GM12864 (cell line): ENCODE measurements around the gene MAD1L1.

ENCODE experiments used
- DNase-seq: peaks from one replicate; pipeline ENCODE4 v3.0.0-alpha.2; 2011; ENCODE audit warnings: low read depth
- H3K4me3 ChIP-seq: 2 replicates; pipeline ENCODE4 v1.5.1; 2011; ENCODE audit warnings: mild to moderate bottlenecking, low read depth, low read length, control low read depth
- CTCF ChIP-seq: IDR thresholded peaks from 2 replicates; pipeline ENCODE4 v1.5.1; 2011; ENCODE audit warnings: low read depth, mild to moderate bottlenecking, moderate library complexity, low read length, control low read depth, inconsistent platforms; ENCODE audit errors: missing control alignments

Gene MAD1L1

GRCh38 chr7:1951600-1951999 lies 281.1 kb downstream of the MAD1L1 start:
- no peak for DNase-seq
- no peak for TF ChIP-seq CTCF
- H3K4me3 ChIP-seq, result no peak overlapping the region

- H3K4me3 ChIP-seq, result no peak overlapping the region
- no peak for DNase-seq
- TF ChIP-seq CTCF, result no peak
These were observed 281.6 kb downstream of the MAD1L1 start for GRCh38 chr7:1951159-1951536.

- TF ChIP-seq CTCF, result no peak
- no peak for DNase-seq
- no peak overlapping the region for H3K4me3 ChIP-seq
These were observed 282.1 kb downstream of the MAD1L1 start for GRCh38 chr7:1950452-1951158.

- no peak overlapping the region for H3K4me3 ChIP-seq
- TF ChIP-seq CTCF, result no peak
- no peak for DNase-seq
These were observed 282.7 kb downstream of the MAD1L1 start for GRCh38 chr7:1950066-1950451.

- no peak for DNase-seq
- no peak for TF ChIP-seq CTCF
- no peak overlapping the region for H3K4me3 ChIP-seq
These were observed 283.1 kb downstream of the MAD1L1 start for GRCh38 chr7:1949681-1950055.

- TF ChIP-seq CTCF, result no peak
- DNase-seq, result no peak
- H3K4me3 ChIP-seq, result no peak overlapping the region
These were observed 283.7 kb downstream of the MAD1L1 start for GRCh38 chr7:1948887-1949680.

GRCh38 chr7:1948301-1948796 lies 284.4 kb downstream of the MAD1L1 start:
- H3K4me3 ChIP-seq, result no peak overlapping the region
- no peak for DNase-seq
- TF ChIP-seq CTCF, result no peak
